Pulmonary artery endothelial cell (primary cell): ENCODE measurements around the gene INPP5A. TPM values are rescaled to one million over a fixed set of nuclear protein-coding genes. Genes with fewer than 3 reads are reported as not detected.
"Not testable (repeated sequence)": the region's sequence is repeated elsewhere in the genome, so short reads cannot be mapped to it uniquely, and the experiment has no call there.

Experiments used
- DNase-seq: peaks from one replicate; pipeline ENCODE4 v3.0.0-alpha.2; 2011; ENCODE audit warnings: low read depth, low spot score
- total RNA-seq: library from RNA; depleted of rRNA; stranded (reverse); fragments of >200 nt; gene quantifications from 2 replicates; pipeline ENCODE4 v1.2.3, GENCODE V29; 2014

INPP5A gene
- total RNA-seq, 1 donor from 2014 or later, result 25.4 TPM

DNA sequence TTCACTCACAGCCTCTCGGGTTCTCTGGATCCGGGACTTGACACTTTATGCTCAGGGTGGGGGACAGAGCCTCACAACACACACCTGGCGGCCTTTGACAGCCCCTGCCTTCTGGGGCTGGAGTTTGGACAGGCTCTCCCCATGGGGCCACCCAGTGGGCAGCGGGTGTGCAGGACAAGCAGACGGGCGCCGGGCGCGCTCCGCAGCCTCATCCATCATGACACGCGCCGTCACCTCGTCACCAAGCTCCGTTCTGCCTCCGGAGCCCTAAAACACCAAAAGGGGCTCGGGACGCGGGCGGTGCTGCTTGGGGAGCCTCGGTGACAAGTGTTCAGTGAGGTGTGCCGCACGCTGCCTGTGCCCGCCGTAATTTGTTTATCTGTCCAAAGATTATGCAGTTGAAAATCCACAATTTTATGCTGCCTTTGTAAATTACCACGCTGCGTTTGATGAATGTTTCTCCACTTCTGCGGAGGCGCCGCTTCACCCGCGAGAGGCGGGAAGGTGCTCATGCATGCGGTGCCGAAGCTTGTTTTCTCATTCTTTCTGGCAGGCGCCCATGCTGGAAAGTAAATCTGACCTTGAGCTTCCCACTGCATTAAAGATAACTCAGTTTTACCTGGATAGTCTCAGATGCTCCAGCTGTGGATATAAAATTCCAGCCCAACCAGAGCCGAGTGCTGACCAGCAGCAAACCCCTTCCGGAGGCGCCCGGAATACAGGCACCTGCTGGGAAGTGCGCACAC lies 242.1 kb downstream of the INPP5A start:
- no peak for DNase-seq

DNA sequence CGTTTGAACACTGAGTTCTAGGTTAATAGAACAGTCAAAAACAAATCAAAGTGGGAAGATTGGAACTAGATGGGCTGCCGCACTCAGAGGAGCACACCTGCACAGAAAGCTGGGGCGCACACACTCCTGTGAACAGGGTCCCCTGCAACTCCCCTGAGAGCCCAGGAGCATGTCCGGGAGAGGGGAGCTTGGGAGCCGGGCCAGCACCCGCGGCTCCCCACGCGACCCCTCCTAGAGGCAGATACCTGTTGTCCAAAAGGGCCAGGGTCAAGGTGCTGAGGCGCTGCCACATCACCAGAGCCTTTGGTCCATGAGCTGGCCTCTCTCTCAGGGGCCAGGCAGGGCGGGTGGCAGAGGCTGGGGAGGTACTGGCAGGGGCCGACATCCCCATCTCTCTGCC lies 242.8 kb downstream of the INPP5A start:
- DNase-seq, result no peak

DNA sequence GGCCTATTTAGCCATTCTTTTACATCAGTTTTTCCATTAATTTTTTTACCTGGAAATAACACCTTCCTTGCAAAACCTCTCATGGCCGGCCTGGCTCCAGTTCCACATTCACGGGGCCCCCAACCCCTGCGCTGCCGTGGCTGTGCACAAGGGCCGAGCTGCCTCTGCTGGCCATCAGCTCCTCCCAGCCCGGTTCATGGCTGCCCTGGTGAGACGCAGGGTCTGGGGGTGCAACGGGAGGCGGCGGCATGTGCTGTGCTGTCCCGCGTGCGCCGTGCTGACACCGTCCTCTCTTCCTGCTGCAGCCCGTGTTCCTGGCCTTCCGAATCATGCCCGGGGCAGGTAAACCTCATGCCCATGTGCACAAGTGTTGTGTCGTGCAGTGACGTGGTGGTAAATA lies 244.0 kb downstream of the INPP5A start:
- no peak for DNase-seq

DNA sequence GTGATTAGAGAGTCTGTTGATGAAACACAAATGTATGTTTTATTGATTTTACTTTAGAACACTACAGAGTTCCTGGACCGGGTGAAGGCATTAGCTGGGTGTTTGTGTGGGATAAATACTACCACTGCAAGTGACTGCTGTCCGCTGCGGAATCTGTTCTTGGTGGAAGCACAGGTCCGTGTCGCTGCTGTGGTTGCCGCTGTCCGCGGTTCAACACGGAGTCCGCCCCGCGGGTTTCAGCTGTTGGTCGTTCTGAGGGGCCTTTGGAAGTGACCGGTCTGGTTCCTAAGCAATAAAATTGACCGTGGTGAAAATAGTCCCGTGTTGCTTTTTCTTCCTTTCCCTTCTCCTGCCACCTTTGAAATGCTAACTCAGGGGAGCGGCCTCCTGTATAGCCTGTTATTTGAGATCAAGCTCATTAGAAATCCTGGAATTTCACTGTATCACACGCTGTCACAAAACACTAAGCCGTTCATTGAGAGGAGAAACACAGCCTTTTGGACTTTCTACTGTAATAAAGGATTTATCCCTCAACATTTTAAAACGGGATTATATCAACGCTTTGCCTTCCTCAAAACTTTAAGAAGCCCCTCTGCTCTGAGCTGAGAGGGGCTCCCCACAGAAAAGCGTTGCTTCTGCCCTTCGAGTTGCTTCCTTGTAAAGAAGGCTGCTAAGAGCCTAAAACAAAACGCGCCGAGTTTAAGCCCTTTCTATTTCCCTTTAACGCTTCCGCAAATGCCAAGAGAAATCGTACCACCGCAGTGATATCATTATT lies 245.8 kb downstream of the INPP5A start:
- no peak for DNase-seq

DNA sequence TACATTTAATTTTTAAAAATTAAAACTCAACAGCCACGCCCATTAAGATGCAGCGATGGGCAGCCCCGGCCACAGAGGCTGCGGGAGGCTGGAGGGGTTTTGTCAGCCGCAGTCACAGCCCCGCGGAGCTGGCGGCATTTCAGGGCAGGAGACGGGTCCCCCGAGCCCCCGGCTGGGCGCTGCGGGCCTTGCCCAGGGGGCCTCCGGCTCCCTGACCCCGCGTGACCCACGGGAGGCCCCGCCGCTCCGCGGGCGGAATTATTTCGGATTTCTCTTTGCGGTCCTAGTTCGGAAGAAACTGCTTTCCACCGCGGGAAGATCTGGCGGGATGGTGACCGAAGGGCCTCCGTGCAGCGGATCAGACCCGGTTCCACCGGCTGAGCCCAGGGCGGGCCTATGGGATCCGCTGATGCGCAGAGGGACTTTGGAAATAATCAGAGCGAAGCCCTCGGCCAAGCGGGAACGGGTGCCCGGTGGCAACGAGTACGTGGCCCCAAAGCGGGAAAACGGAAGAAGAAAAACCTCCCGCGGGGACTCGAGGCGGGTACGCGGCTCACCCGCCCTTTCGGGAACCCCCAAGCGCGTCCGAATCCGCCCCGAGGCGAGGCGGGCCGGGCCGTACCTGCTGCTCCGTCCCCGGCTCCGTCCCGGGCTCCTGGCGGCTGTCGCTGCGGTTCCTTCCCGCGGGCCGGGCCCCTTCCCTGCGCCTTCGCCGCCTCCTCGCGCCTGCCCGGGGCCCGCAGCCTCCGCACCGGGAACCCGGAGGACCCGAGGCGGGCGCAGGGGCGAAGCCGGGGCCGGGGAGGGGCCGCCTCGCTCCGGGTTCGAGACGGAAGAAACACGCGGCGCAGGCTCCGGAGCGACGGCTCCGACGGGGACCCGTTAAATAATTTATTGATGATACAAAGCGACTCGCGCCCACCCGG lies 246.6 kb downstream of the INPP5A start:
- DNase-seq, result no peak

DNA sequence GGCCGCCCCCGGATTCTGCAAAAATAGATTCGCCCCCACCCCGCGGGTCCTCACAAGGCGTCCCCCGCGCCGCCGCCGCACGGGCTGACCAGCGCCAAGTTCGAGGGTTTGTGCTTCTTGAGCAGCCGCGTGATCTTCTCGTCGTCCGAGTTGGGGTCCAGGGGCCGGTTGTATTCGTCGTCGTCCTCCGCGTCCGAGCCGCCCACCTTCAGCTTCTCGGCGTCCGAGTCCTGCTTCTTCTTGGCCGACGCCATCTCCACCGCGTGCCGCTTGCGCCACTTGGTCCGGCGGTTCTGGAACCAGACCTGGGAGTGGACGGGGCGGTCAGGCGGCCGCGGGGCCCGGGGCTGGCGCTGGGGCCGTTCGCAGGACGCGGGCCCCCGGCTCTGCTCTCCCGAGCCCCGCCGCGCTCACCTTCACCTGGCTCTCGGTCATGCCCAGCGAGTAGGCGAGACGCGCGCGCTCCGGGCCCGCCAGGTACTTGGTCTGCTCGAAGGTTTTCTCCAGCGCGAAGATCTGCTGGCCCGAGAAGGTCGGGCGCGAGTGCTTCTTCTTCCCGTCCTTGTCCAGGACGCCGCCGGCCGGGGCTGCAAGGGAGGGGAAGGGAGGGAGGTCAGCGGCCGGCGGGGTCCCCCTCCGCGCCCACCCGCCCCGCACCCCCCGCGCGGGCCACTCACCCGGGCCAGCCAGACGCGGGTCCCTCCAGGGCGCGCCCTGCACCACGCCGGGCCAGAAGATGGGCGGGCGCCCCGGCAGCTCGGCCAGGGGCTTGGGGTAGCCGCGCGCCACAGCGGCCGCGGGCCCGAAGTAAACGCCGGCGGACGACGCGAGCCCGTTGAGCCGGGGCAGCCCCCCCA lies 247.5 kb downstream of the INPP5A start:
- no peak for DNase-seq

DNA sequence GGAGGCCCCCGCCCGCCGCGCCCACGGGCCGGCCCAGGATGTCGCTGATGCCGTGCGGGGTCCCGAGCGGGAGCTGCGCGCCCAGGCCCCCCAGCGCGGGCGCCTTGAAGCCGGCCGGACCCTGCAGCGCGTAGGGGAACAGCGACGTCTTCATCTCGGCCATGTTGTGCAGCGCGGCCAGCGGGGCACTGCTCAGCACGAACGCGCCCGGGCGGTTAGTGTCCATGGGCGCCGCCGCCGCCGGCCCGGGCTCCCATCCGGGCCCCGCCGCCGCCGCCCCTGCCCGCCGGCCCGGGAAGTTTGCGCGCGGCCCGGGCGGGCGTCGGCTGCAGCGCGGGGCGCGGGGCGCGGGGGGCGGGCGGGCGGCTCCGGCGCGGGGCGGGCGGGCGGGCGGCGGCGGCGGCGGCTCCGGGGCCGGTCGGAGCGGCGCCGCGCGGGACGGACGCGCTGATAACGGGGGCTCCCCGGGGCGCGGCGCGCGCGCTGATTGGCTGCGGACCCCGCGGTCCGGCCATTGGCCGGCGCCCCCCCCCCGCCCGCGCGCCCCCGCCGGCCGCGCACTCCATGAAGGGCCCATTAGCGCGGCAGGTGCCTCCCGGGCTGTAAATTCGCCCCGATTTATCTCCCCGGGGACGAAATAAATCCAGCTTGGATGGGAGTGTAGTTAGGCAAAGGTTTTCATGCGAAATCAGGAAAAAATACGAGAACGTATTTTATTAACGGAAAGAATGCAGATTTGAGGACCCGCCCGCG lies 248.3 kb downstream of the INPP5A start, which contains the start of gene NKX6-2:
Gene NKX6-2, minus strand, starts transcription at position 425 of the 753 bp plus-strand sequence. Its CDS starts 199 bp downstream, at position 226.
- no peak for DNase-seq

DNA sequence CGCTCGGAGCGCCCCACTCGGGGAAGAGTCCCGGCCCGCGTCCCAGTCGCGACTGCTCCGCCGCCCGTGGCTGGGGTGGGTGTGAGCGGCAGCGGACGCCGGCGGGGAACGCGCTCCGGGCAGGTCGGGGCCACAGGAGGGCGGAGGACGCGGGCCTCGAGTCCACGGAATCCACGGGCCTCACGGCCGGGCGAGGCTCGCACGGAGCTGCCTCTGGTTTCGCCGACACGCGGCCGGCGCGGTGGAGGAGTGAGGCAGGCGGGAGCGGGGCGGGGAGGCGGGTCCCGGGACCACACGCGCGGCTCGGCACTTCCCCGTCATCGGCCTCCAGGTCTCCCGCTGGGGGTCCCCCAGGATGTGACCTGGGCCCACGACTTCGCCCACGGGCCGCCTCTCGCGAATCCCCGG lies 248.9 kb downstream of the INPP5A start:
- no peak for DNase-seq

DNA sequence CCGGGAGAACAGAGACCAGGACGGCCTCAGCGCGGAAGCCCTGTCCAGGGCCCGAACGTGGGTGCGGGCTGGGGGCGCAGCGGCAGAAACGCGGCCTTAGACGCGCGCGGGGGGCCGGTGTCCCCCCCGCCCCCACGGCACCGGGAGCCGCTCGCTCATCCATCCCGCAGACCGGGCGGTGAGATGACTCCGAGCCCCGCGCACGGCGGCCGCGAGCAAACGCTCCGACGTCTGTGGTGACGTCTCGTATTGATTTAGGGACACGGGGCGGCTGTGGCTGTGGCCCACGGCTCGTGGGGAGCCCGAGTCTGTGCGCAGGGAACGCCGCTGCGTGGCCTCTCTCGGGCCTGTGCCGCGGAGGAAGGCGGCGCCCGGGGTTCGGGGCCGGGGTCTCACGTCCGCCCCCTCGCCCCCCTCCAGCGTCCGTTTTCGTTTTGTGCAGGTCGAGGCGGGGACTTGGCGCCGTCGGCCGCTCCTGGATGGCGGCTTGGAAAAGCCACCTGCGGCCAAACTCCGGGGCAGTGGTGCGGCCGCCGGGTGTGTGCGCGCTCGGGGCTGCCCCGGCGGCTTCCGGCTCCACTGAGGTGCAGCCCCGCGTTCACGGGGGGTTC lies 249.4 kb downstream of the INPP5A start:
- DNase-seq, result no peak

DNA sequence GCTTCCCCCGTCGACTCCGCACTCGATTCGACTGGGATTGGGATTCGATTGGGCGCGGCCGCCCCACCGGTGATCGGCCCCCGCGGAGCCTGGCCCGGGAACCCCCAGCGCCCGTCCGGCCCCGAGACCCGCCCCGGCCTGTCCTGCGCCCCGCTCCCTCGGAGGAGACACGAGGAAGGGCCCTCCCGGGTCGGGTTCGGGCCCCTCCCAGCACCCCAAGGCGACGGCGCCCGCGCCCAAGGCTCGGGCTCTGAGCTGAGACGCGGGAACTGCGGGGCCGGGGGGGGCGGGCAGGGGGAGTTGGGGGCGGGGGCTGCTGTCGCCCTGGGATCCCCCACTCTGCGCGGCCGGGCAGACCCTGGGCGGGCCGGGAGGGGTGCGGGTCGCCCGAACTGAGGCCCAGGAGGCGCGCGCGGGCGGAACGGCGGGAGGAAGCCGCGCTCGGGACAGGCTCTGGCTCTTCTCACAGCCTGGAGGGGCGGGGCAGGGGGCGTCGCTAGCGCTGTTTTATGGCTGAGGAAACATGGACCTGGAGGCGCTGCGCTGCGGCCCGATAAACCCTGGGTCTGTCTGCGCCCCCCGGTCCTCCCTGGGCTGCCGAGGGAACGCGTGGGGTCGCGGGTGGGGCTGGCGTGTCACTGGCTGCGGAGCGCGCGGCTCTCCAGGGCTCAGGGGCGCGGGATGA lies 250.1 kb downstream of the INPP5A start:
- DNase-seq, result no peak

DNA sequence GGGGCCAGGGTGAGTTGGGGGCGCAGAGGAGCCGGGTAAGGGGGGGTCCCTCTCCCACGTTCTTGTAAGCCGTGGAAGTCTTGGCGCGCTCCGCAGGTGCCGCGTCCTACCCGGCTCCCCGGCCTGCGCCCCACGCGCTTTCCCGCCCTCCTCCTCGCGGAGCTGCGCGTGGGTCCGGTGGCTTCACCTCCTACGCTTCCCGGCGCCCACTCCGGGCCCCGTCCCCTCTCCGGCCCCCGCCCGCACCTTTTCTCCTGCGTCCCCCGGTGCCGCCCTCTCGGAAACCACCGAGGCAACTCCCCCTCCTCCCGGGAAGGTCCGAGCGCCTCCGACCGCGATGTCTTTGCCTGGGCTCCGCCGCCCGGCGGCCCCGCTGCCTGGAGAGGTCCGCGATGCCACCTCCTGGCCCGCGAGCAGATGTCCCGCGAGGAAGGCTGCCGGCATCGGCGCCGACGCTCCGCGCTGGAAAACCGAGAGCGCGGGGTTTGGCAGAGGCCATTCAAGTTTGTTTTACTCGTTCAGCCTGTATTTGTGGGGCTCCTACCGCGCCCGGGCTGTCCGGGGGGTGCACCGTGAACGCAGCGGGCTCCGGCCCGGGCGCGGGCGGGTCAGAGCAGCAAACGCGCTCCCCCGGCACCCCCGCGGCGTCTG lies 250.7 kb downstream of the INPP5A start:
- DNase-seq, result no peak

DNA sequence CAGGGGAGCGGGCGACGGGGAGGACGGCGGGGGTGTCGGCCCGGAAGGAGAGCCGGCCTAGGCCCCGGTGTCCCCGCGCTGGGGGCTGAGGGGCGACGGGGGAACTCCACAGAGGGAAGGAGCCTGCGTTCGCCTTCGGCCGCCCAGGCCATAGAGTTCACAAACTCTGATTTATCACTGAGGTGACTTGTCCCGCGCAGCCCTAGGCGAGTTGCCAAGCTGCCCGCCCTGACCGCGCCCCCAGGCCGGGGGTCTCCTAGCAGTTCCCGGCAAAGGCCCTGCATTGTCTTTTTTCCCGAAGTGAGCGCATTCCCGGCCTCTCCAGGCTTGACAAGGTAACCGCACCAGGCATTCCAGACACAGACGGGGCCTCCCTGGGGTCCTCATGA lies 251.2 kb downstream of the INPP5A start:
- no peak for DNase-seq

DNA sequence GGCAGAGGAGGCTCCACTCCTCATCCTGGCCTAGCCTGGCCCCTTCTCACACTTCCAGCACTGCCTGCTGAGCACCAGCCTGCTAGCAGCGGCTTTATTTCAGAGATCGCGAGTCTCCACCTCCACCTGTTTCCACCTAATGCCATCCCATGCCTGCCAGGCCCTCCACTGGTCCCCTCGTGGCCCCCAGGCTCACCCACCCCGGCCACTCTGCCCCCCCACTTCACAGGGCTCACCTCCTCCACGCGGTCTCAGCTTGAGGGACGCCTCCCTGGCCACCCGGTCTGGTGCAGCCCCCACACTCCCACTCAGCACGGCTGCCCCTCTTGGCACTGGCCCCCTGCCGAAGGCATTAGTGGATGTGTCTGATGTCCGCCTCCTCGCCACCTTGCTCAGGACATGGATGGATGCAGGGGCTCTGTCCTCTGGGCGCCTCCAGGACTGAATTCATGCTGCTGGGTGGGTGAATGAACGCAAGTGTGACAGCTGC lies 252.1 kb downstream of the INPP5A start:
- DNase-seq, result no peak

DNA sequence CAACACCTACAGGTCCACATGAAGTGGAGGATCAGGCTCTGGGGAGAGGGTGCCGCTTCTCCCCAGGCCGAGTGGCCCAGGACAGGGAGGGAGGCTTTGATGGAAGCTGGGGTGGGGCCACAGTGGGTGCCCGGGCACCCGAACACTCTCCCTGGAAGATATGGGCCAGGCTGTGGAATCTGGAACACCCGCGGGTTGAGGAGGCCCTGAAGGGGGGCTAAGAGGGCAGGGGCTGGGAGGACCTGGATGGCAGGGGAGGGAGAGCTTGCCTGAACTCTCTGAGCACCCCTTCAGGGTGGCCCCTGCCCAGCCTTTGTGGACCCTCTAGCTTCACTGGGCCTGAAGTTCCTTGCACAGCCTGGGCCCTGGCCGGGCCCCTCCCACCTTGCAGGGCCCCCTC lies 252.9 kb downstream of the INPP5A start:
- no peak for DNase-seq

DNA sequence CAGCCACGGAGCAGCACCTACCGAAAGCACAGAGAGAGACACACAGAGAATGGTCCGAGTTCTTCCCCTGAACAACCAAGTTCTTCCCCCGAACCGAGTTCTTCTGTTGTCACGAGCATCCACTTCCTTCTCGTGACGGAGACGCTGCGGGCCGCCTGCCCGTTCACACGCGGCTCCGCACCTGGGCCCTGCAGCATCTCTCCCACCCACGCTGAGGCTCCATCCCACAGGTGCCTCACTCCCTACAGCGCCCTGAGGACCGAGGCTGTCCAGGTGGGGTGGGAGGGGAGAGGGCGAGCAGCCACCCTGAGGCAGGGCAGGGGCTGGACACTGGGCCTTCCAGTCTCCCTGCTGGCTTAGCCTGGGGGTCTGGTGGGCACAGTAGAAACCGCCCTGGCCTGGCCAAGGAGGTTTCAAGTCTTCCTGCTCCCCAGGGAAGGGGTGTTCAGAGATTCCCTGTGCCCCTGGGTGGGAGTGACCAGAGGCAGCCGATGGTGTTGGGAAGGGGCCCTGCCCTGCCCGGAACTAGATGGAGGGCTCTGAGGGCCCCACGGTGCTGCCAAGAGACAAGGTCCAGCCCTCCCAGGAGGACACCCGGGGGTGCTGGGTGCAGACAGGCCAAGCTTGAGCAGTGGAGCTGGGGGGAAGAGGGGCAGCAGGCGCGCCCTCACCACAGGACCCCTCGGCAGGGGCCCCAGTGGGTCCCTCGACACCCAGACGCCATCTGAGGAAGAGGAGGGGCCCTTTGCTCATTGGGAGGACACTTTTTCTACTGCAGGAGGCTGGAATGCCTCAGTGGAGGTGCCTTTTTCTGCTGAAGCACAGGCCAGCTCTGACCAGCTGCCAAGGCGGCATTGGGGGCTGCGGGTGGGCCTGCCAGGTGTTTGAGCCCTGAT lies 253.6 kb downstream of the INPP5A start:
- no peak for DNase-seq

DNA sequence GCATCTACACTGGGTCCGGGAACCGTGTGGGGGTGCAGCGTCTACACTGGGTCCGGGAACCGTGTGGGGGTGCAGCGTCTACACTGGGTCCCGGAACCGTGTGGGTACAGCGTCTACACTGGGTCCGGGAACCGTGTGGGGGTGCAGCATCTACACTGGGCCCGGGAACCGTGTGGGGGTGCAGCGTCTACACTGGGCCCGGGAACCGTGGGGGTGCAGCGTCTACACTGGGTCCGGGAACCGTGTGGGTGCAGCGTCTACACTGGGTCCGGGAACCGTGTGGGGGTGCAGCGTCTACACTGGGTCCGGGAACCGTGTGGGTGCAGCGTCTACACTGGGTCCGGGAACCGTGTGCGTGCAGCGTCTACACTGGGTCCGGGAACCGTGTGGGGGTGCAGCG lies 254.5 kb downstream of the INPP5A start:
- not testable (repeated sequence) for DNase-seq

DNA sequence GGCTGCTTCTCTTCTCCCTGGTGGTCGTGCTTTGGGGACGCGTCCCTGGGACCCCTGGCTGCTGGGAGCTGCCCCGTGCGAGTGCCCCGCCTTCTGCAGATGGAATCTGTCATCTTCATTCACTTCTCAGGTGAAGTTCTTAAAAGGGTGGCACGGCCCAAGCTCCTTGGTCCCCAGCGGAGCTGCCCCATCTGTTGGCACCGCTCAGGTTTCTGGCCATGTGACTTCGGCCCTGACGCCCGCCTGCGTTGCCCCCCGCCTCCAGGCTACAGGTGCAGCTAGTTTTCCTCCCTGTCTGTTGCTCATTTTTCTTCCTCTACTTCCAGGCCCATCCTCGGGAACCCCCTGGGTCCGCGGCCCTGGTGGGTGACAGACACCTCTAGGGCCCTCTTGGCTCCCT lies 255.2 kb downstream of the INPP5A start:
- DNase-seq, result no peak
